Measurements from ENCODE around the gene PROSER2. TPM values are rescaled to one million over a fixed set of nuclear protein-coding genes. Genes with fewer than 3 reads are reported as not detected.

Gene PROSER2
- total RNA-seq, 1 donor from 2014 or later, result 47.6 TPM

GRCh38 chr10:11876324-11876723, 53.2 kb downstream of the PROSER2 start:
- Histone ChIP-seq H3K36me3 (ENCODE audit: control insufficient read depth, insufficient read depth, low read length) (peaks cover 1% of the 10 kb centered on the region), H3K4me3 (ENCODE audit: low read depth, low read length) (no peak overlapping the region), H3K27me3 (ENCODE audit: control insufficient read depth, insufficient read depth, low read length) (no peaks in the 10 kb centered on the region)
- DNase-seq (ENCODE audit: low read depth), result no peak
- TF ChIP-seq CTCF (IDR thresholded peaks at IDR 0.05; ENCODE audit: insufficient read depth, low read length, poor library complexity, severe bottlenecking), result no peak

GRCh38 chr10:11876805-11877590, 53.8 kb downstream of the PROSER2 start:
- no peak for DNase-seq (ENCODE audit: low read depth)
- Histone ChIP-seq H3K4me3 (ENCODE audit: low read depth, low read length) (no peak overlapping the region), H3K36me3 (ENCODE audit: control insufficient read depth, insufficient read depth, low read length) (peaks cover 1% of the 10 kb centered on the region), H3K27me3 (ENCODE audit: control insufficient read depth, insufficient read depth, low read length) (no peaks in the 10 kb centered on the region)
- TF ChIP-seq CTCF (IDR thresholded peaks at IDR 0.05; ENCODE audit: insufficient read depth, low read length, poor library complexity, severe bottlenecking), result no peak

- no peak for DNase-seq (ENCODE audit: low read depth)
- no peak overlapping the region for H3K4me3 ChIP-seq (ENCODE audit: low read depth, low read length)
- TF ChIP-seq CTCF (IDR thresholded peaks at IDR 0.05; ENCODE audit: insufficient read depth, low read length, poor library complexity, severe bottlenecking), result no peak
- H3K27me3 ChIP-seq (ENCODE audit: control insufficient read depth, insufficient read depth, low read length), result no peaks in the 10 kb centered on the region
- H3K36me3 ChIP-seq (ENCODE audit: control insufficient read depth, insufficient read depth, low read length), result peaks cover 1% of the 10 kb centered on the region
Measured at GRCh38 chr10:11877591-11877905, 54.4 kb downstream of the PROSER2 start.

- H3K36me3 ChIP-seq (ENCODE audit: control insufficient read depth, insufficient read depth, low read length), result no peaks in the 10 kb centered on the region
- no peak overlapping the region for H3K4me3 ChIP-seq (ENCODE audit: low read depth, low read length)
- no peaks in the 10 kb centered on the region for H3K27me3 ChIP-seq (ENCODE audit: control insufficient read depth, insufficient read depth, low read length)
- no peak for TF ChIP-seq CTCF (IDR thresholded peaks at IDR 0.05; ENCODE audit: insufficient read depth, low read length, poor library complexity, severe bottlenecking)
- no peak for DNase-seq (ENCODE audit: low read depth)
Measured at GRCh38 chr10:11878776-11879175, 55.6 kb downstream of the PROSER2 start.

- H3K36me3 ChIP-seq (ENCODE audit: control insufficient read depth, insufficient read depth, low read length), result no peaks in the 10 kb centered on the region
- no peak for TF ChIP-seq CTCF (IDR thresholded peaks at IDR 0.05; ENCODE audit: insufficient read depth, low read length, poor library complexity, severe bottlenecking)
- no peak overlapping the region for H3K4me3 ChIP-seq (ENCODE audit: low read depth, low read length)
- H3K27me3 ChIP-seq (ENCODE audit: control insufficient read depth, insufficient read depth, low read length), result no peaks in the 10 kb centered on the region
- DNase-seq (ENCODE audit: low read depth), result no peak
Measured at GRCh38 chr10:11879387-11880094, 56.4 kb downstream of the PROSER2 start.

Data from kidney epithelial cell (primary cell).